ENCODE results near the gene ELAVL2. TPM values are rescaled to one million over a fixed set of nuclear protein-coding genes. Genes with fewer than 3 reads are reported as not detected.

The ELAVL2 gene
- total RNA-seq, 4 donors from 2014 or later, result 0.63 to 2.6 TPM; not detected in 2

GRCh38 chr9:23823986-23824829 lies 1.8 kb downstream of the ELAVL2 start:
- Histone ChIP-seq H3K4me1 (peaks cover 0 to 48% (median 3%) of the 10 kb centered on the region in 4 donors), H3K4me3 (peak overlapping the region in 2 of 4 donors; percentile 39 to 51), H3K27ac (no peak overlapping the region), H3K36me3 (no peaks in the 10 kb centered on the region), H3K9me3 (no peaks in the 10 kb centered on the region), H3K27me3 (peaks cover 0 to 82% of the 10 kb centered on the region in 2 donors)
- WGBS, 2 donors, result 6 to 7% methylated on average over 32 to 36 of the region's 36 CpGs
- no peak for TF ChIP-seq CTCF (IDR thresholded peaks at IDR 0.05)
- TF ChIP-seq POLR2A (IDR thresholded peaks at IDR 0.05), result no peak
- no peak for TF ChIP-seq EP300 (IDR thresholded peaks at IDR 0.05)
- no peak for DNase-seq (ENCODE audit: low spot score in 2 of 2)

- Histone ChIP-seq H3K4me1 (peaks cover 0 to 48% (median 3%) of the 10 kb centered on the region in 4 donors), H3K36me3 (no peaks in the 10 kb centered on the region), H3K4me3 (no peak overlapping the region), H3K27ac (no peak overlapping the region), H3K9me3 (no peaks in the 10 kb centered on the region), H3K27me3 (peaks cover 0 to 80% of the 10 kb centered on the region in 2 donors)
- DNase-seq (ENCODE audit: low spot score in 2 of 2), result no peak
- TF ChIP-seq CTCF (IDR thresholded peaks at IDR 0.05) (no peak), POLR2A (IDR thresholded peaks at IDR 0.05) (no peak), EP300 (IDR thresholded peaks at IDR 0.05) (no peak)
- 28 to 38% methylated on average over 11 of the region's 11 CpGs for WGBS, 2 donors
These were observed 2.8 kb downstream of the ELAVL2 start for GRCh38 chr9:23823269-23823668.

GRCh38 chr9:23822261-23823169 lies 3.5 kb downstream of the ELAVL2 start:
- no peaks in the 10 kb centered on the region for H3K36me3 ChIP-seq
- peaks cover 0 to 48% (median 3%) of the 10 kb centered on the region in 4 donors for H3K4me1 ChIP-seq
- 10% methylated on average over 46 of the region's 46 CpGs for WGBS, 2 donors
- DNase-seq (ENCODE audit: low spot score in 2 of 2), result no peak
- no peak overlapping the region for H3K4me3 ChIP-seq
- H3K9me3 ChIP-seq, result no peaks in the 10 kb centered on the region
- TF ChIP-seq CTCF (IDR thresholded peaks at IDR 0.05) (no peak), EP300 (IDR thresholded peaks at IDR 0.05) (no peak), POLR2A (IDR thresholded peaks at IDR 0.05) (no peak)
- H3K27me3 ChIP-seq, result peaks cover 0 to 79% of the 10 kb centered on the region in 2 donors
- H3K27ac ChIP-seq, result no peak overlapping the region

- 1% methylated on average over 19 to 80 of the region's 97 CpGs for WGBS, 2 donors
- no peak for DNase-seq (ENCODE audit: low spot score in 2 of 2)
These were observed 4.5 kb downstream of the ELAVL2 start for GRCh38 chr9:23821375-23822181.

More at GRCh38 chr9:23821375-23822181, 4.5 kb downstream of the ELAVL2 start:
- Histone ChIP-seq H3K4me3 (peak overlapping the region in 3 of 4 donors; percentile 15 to 50 (median 19)), H3K9me3 (no peaks in the 10 kb centered on the region), H3K27ac (no peak overlapping the region), H3K27me3 (peaks cover 0 to 74% of the 10 kb centered on the region in 2 donors), H3K4me1 (peaks cover 0 to 44% (median 3%) of the 10 kb centered on the region in 4 donors), H3K36me3 (no peaks in the 10 kb centered on the region)
- no peak for TF ChIP-seq CTCF (IDR thresholded peaks at IDR 0.05)
- no peak for TF ChIP-seq EP300 (IDR thresholded peaks at IDR 0.05)
- TF ChIP-seq POLR2A (IDR thresholded peaks at IDR 0.05), result no peak

Measured in tibial nerve (tissue), 4 donors.